Stimulated activated CD8-positive, alpha-beta memory T cell treated with anti-CD3 and anti-CD28 coated beads, Interleukin-7, amount 100 ng/mL, for 4 hours (primary cell): ENCODE measurements around the gene MARVELD2.
"Not testable (repeated sequence)": the region's sequence is repeated elsewhere in the genome, so short reads cannot be mapped to it uniquely, and the experiment has no call there.

Experiments
- DNase-seq, 2 donors: peaks; one replicate each; pipeline ENCODE4 v3.0.0-alpha.2; 2020; ENCODE audit warnings: low read depth in 2 of 2

Gene MARVELD2

DNA sequence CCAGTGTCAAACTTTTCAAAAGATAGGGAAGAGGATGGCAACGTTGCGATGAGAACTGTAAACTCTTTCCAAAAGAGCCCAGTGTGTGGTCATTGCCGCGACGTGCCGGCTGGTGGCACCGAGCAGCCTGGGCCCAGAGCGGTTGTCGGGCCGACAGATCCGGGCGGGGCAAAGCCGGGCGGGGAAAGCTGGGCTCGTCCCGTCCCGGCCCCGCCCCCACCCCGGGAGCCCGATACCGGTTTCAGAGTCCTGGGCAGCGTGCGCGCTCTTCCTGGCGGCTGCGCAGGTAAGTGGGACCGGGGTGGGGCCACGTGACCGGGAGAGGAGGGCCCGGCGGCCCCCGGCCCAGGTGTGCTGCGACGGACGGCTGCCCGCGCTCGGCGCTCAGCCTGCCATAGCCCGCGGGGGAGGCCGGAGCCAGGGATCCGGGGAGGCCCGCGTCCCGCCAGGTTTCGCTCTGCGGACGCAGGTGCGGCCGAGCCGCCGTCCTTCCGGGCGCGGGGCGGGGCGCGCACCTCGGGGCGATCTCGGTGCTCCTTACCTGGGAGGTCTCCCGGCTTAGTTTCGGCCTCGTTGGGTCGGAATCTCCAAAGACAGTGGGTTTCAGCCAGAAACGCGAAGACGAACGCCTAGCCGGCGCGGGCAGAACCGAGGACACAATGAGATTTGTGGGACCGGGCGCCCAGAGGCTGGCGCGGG lies at the start of gene MARVELD2:
Gene MARVELD2, plus strand, starts transcription at position 232 of the 699 bp plus-strand sequence. CDS start 4,270 bp downstream, outside the sequence.
- peak in 1 of 2 donors; percentile 20 for DNase-seq

- no peak for DNase-seq
Observed at GRCh38 chr5:69367697-69368279, 47.1 kb upstream of the MARVELD2 start.

DNA sequence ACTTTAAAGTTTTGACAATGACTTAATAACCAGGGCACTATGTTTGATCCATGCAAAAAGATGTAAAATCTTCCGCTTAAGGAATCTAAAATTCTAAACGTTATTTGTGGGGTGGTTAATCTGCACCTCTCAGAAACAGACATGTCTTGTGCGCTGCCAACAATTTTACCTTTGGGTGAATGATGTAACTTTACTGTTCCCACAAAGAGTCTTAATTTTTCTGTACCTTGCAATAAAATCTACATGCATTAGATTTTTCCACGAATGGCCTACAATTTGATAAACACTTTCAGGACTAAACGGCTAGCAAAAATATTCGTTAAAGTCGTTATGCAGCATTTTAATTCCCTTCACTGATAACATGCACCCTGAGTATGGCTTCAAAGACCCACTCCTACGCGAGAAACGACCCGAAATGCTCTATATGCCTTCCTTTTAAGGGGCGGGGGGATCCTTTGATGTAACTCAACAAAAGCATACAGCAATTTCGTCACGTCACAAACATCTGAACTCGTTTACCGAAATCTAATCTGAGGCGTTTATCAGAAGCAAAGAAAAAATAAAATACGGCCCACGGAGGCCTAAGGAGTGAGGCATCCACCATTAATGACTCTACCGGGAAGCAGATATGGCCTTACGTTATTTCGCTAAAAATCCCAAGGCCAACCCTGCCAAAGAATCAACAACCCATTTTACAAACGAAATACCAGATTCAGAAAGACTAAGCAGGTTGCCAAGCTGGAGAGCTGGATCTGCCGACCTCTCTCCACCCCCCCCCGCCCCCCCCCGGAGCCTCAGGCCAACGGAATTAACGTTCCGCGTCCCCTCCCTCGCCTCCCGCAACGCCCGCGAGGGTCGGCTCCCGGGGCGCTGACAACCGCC lies 46.2 kb upstream of the MARVELD2 start:
- DNase-seq = peak in 1 of 2 donors; percentile 11

DNA sequence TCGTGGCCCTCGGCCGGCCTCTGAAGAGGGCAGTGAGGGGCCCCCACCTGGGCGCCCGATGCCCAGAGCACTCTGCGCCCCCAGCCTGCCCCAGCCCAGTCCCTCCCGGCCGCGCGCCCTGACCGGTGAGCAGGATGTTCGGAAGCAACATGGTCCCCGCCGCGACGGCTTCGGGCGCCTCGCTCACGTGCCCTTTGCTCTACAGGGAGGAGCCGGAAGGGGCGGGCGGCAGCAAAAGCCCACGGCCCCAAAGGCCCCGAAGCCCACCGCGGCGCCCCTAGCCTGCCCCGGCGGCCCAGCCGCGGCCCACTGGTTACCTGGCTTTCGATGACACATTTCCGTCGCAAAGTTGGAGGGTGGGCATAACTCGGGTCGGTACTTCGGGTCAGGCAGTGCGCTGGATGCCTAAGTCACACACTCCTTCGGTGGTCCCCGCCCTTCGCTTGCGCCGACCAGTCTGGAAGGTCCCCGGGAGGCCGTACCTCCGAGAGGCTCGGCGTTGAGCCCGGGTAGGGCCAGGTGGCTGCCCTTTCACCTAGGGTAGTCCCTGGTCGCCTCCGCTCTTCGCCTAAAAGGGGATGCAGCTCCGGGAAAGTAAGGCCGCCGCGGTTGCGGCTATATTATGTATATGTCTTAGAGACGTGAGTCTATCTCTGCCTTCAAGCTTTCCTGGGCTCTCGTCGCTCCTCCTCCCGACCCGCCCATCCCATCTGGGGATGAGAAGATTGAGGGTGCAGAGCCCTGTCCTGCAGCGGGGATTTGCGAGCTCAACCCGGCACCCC lies 45.4 kb upstream of the MARVELD2 start, which contains the start of the genes AK6, RAD17 and TAF9:
Gene AK6, minus strand, starts transcription at position 181 of the 782 bp plus-strand sequence. Its CDS starts 30 bp downstream, at position 151.
Gene RAD17, plus strand, starts transcription at position 479 of the 782 bp plus-strand sequence. CDS start 2,391 bp downstream, outside the sequence.
Gene TAF9, minus strand, starts transcription at position 181 of the 782 bp plus-strand sequence. CDS start 3,783 bp downstream, outside the sequence.
- peak; percentile 85 to 86 for DNase-seq

GRCh38 chr5:69370335-69370734 lies 44.6 kb upstream of the MARVELD2 start:
- not testable (repeated sequence) for DNase-seq

DNA sequence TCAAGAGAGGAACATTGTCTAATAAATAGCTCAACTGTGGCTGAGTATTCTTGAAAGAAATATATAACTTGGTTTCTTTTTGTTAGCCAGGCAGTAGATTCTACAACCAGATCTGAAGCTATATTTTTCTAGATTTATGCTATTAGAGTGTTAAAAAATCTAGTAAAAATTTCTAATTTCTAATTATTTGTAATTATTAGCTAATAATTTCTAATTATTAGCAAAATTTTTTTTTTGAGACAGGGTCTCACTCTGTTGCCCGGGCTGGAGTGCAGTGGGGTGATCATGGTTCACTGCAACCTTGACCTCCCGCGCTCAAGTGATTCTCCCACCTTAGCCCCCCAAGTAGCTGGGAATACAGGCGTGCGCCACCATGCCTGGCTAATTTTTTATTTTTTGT lies 42.5 kb upstream of the MARVELD2 start:
- no peak for DNase-seq

DNA sequence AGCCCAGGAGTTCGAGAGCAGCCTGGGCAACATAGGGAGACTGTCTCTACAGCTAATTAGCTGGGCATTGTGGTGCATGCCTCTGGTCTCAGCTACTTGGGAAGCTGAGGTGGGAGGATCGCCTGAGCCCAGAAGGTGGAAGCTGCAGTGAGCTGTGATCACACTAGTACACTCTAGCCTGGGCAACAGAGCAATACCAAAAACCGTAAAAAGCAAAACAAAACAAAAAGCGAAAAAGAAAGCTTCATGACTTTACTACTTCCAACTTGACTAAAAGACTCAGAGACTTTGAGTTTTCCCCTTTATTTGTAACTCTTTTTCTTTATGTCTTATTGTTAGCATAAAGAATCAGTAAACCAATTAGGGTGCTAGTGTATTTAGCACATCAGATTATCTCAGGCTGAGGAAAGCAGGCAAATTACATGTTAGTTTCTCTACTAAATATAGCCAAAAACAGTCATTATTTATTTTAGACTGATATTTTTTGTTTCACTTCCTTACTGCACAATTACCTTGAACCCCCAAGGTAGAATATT lies 39.9 kb upstream of the MARVELD2 start:
- DNase-seq = no peak

DNA sequence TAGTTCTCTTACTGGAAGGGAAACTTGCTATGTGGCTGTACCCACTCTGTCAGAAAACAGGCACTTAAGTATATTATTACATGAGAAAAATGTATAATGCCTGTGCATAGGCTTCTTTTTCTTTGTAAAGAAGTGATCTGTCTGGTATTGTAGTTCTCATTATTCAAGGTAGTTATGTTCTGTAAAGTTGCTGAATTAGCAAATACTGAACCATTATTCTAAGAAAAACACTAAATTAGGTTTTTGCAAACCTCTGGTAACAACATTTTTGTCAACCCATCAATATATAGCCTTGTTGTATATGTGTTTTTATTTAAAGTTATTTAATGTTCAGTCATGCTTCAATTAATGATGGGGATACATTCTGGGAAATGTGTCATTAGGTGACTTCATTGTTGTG lies 36.5 kb upstream of the MARVELD2 start:
- DNase-seq = no peak

- no peak for DNase-seq
Observed at GRCh38 chr5:69404659-69405330, 10.1 kb upstream of the MARVELD2 start.

GRCh38 chr5:69415584-69415958 lies 655 bp downstream of the MARVELD2 start:
- DNase-seq = no peak

- no peak for DNase-seq
Observed at GRCh38 chr5:69416180-69416579, 1.3 kb downstream of the MARVELD2 start.

- no peak for DNase-seq
Observed at GRCh38 chr5:69416699-69417098, 1.8 kb downstream of the MARVELD2 start.

GRCh38 chr5:69418554-69418953 lies 3.6 kb downstream of the MARVELD2 start:
- DNase-seq = no peak

- no peak for DNase-seq
Observed at GRCh38 chr5:69431424-69432303, 16.7 kb downstream of the MARVELD2 start.

- DNase-seq = no peak
Observed at GRCh38 chr5:69432412-69433206, 17.7 kb downstream of the MARVELD2 start.

GRCh38 chr5:69435276-69435884 lies 20.5 kb downstream of the MARVELD2 start:
- not testable (repeated sequence) for DNase-seq

DNA sequence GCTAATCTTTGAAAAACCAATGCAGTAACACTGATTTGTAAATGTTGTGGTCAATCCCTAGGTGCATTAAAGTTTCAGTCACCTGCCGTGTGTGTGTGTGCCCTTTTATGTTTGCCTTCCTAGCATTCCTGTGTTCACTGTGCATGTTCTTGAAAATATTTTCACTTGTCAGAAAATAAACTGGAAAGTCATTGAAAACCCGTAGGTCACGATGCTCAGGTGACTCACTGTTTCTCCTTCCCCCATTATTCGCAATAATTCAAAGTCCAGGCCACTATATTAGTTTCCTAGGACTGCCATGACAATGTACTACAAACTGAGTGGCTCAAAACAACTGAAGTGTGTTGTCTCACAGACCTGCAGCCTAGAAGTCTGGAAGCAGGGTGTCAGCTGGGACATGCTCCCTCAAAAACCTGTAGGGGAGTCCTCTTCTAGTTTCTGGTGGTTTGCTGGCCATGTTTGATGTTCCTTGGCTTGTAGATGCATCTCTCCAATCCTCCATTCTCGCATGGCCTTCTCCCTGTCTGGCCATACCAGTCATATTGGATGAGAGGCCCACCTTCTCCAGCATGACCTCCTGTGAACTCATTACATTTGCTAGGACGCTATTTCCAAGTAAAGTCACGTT lies 29.3 kb downstream of the MARVELD2 start:
- DNase-seq = no peak

GRCh38 chr5:69449511-69449910 lies 34.6 kb downstream of the MARVELD2 start:
- no peak for DNase-seq
